ENCODE measurements around the gene NECTIN1. TPM values are rescaled to one million over a fixed set of nuclear protein-coding genes. Genes with fewer than 3 reads are reported as not detected.

Gene NECTIN1
- total RNA-seq, 1 donor: 5.8 TPM

DNA sequence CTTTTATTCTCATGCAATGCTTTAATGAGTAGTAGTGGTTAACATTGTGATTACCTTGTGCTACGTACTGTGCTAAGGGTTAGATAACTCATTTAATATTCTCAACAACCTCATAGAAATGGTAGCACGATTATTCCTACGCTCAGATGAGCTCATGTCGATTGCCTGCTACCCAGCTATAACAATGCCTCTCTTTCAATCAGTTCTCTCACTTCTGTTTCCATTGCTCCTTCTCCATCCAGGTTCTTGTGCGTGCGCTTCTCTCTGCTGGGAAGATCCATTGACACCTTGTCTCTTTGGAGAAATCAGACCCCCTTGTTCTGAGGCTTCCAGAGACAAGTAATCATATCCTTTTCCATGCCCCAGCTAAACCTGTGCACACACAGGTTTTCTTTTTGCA lies 120.8 kb downstream of the NECTIN1 start:
- Histone ChIP-seq H3K4me3 (ENCODE audit: insufficient read depth, low read length) (no peak overlapping the region), H3K79me2 (ENCODE audit: insufficient read depth, low read length) (no peaks in the 10 kb centered on the region), H2AFZ (ENCODE audit: low read length) (no peak overlapping the region), H3K9me3 (ENCODE audit: low read depth, low read length) (no peaks in the 10 kb centered on the region), H3K27me3 (ENCODE audit: insufficient read depth, low read length) (peaks cover 27% of the 10 kb centered on the region), H3K4me2 (ENCODE audit: insufficient read depth, low read length) (no peak overlapping the region), H4K20me1 (ENCODE audit: insufficient read depth, low read length) (no peaks in the 10 kb centered on the region), H3K27ac (ENCODE audit: low read depth, low read length) (no peak overlapping the region), H3K4me1 (ENCODE audit: insufficient read depth, low read length) (no peaks in the 10 kb centered on the region), H3K36me3 (ENCODE audit: insufficient read depth, low read length) (no peaks in the 10 kb centered on the region)
- TF ChIP-seq, protein P1, sequence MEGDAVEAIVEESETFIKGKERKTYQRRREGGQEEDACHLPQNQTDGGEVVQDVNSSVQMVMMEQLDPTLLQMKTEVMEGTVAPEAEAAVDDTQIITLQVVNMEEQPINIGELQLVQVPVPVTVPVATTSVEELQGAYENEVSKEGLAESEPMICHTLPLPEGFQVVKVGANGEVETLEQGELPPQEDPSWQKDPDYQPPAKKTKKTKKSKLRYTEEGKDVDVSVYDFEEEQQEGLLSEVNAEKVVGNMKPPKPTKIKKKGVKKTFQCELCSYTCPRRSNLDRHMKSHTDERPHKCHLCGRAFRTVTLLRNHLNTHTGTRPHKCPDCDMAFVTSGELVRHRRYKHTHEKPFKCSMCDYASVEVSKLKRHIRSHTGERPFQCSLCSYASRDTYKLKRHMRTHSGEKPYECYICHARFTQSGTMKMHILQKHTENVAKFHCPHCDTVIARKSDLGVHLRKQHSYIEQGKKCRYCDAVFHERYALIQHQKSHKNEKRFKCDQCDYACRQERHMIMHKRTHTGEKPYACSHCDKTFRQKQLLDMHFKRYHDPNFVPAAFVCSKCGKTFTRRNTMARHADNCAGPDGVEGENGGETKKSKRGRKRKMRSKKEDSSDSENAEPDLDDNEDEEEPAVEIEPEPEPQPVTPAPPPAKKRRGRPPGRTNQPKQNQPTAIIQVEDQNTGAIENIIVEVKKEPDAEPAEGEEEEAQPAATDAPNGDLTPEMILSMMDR (IDR thresholded peaks at IDR 0.05; ENCODE audit: extremely low read depth, low read depth, low read length): no peak
- no peak for DNase-seq (ENCODE audit: insufficient read length, low spot score, missing footprints)

DNA sequence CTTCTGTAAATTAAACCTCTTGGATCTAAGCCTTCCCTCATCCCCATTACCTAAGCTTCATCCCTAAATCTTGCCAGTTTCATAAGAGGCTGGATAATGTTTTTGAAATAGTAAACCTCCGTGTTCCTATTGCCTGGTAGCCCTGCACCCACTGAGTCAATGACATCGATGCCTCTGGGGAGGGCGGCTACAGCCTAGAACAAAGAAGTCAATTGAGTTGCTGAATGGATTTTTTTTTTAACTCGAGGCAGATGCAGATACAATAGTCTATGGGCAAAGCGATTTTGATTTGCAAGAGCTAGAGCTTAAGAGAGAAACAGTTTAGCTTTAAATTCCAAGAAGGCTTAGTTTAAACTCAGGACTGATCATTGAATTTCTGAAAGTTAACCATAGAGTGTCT lies 121.3 kb downstream of the NECTIN1 start:
- no peak overlapping the region for H3K27ac ChIP-seq (ENCODE audit: low read depth, low read length)
- no peak overlapping the region for H3K4me3 ChIP-seq (ENCODE audit: insufficient read depth, low read length)
- no peaks in the 10 kb centered on the region for H3K9me3 ChIP-seq (ENCODE audit: low read depth, low read length)
- H3K4me1 ChIP-seq (ENCODE audit: insufficient read depth, low read length): no peaks in the 10 kb centered on the region
- H3K36me3 ChIP-seq (ENCODE audit: insufficient read depth, low read length): no peaks in the 10 kb centered on the region
- no peak overlapping the region for H3K4me2 ChIP-seq (ENCODE audit: insufficient read depth, low read length)
- TF ChIP-seq, protein P1 (IDR thresholded peaks at IDR 0.05; ENCODE audit: extremely low read depth, low read depth, low read length): no peak
- H3K79me2 ChIP-seq (ENCODE audit: insufficient read depth, low read length): no peaks in the 10 kb centered on the region
- peaks cover 27% of the 10 kb centered on the region for H3K27me3 ChIP-seq (ENCODE audit: insufficient read depth, low read length)
- no peaks in the 10 kb centered on the region for H4K20me1 ChIP-seq (ENCODE audit: insufficient read depth, low read length)
- no peak overlapping the region for H2AFZ ChIP-seq (ENCODE audit: low read length)
- no peak for DNase-seq (ENCODE audit: insufficient read length, low spot score, missing footprints)

DNA sequence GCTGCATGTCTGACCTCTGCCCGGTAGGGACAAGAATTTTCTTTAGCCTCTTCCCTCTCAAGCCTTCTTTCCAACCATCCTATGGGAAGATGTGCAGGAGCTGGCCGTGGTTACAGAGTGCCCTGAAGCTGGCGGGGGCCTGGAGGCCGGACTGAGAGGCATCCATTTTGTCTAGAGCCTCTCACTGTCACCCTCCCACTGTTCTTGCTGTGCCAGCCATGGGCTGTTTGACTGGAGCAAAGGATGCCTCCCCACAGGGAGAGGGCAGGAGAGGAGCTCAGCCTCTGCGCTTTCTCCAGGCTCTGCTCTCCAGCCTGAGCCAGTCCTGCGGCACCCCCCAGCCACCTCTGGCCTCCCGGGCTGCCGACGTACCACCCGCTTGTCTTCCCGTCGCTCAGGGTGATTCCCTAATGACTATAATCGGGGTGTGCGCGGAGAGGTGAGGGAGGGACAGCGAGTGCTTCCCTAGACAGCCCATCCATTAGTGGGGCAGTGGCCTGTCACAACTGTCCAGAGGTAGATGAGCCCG lies 123.8 kb downstream of the NECTIN1 start:
- H4K20me1 ChIP-seq (ENCODE audit: insufficient read depth, low read length): no peaks in the 10 kb centered on the region
- H2AFZ ChIP-seq (ENCODE audit: low read length): no peak overlapping the region
- H3K36me3 ChIP-seq (ENCODE audit: insufficient read depth, low read length): no peaks in the 10 kb centered on the region
- H3K4me1 ChIP-seq (ENCODE audit: insufficient read depth, low read length): no peaks in the 10 kb centered on the region
- DNase-seq (ENCODE audit: insufficient read length, low spot score, missing footprints): no peak
- no peak overlapping the region for H3K4me3 ChIP-seq (ENCODE audit: insufficient read depth, low read length)
- H3K27ac ChIP-seq (ENCODE audit: low read depth, low read length): no peak overlapping the region
- H3K27me3 ChIP-seq (ENCODE audit: insufficient read depth, low read length): peaks cover 27% of the 10 kb centered on the region
- no peak overlapping the region for H3K4me2 ChIP-seq (ENCODE audit: insufficient read depth, low read length)
- no peaks in the 10 kb centered on the region for H3K9me3 ChIP-seq (ENCODE audit: low read depth, low read length)
- TF ChIP-seq, protein P1 (IDR thresholded peaks at IDR 0.05; ENCODE audit: extremely low read depth, low read depth, low read length): no peak
- no peaks in the 10 kb centered on the region for H3K79me2 ChIP-seq (ENCODE audit: insufficient read depth, low read length)

DNA sequence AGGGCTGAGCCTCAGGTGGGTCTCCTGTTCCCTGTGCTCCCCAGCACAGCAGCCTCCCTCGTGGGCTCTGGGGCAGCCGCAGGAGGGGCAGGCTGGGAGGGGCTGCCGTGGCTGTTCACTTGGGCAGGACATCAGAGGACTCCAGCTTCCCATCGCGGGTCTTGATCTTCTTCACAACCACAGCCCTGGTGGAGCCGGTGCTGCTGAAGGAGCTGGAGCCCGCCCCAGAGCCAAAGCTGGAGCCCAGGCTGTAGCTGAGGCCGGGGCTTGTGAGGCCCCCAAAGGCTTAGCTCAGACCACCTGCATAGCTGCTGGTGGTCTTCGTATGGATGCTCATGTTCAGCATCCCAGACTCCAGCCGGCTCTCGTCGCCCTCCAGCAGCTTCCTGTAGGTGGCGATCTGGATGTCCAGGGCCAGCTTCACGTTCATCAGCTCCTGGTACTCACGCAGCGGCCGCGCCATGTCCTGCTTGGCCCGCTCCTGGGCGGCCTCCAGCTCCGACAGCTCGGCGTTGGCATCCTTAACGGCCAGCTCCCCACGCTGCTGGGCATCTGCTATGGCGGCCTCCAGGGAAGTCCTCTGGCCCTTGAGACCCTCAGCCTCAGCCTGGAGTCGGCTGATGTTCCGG lies 126.1 kb downstream of the NECTIN1 start:
- no peak overlapping the region for H2AFZ ChIP-seq (ENCODE audit: low read length)
- H3K36me3 ChIP-seq (ENCODE audit: insufficient read depth, low read length): no peaks in the 10 kb centered on the region
- DNase-seq (ENCODE audit: insufficient read length, low spot score, missing footprints): no peak
- no peak overlapping the region for H3K27ac ChIP-seq (ENCODE audit: low read depth, low read length)
- H3K9me3 ChIP-seq (ENCODE audit: low read depth, low read length): no peaks in the 10 kb centered on the region
- no peak overlapping the region for H3K4me2 ChIP-seq (ENCODE audit: insufficient read depth, low read length)
- H3K27me3 ChIP-seq (ENCODE audit: insufficient read depth, low read length): peaks cover 15% of the 10 kb centered on the region
- no peaks in the 10 kb centered on the region for H4K20me1 ChIP-seq (ENCODE audit: insufficient read depth, low read length)
- no peak overlapping the region for H3K4me3 ChIP-seq (ENCODE audit: insufficient read depth, low read length)
- TF ChIP-seq, protein P1 (IDR thresholded peaks at IDR 0.05; ENCODE audit: extremely low read depth, low read depth, low read length): no peak
- H3K79me2 ChIP-seq (ENCODE audit: insufficient read depth, low read length): no peaks in the 10 kb centered on the region
- peaks cover 7% of the 10 kb centered on the region for H3K4me1 ChIP-seq (ENCODE audit: insufficient read depth, low read length)
